Keratinocyte (primary cell): ENCODE measurements around the gene ZNF438. TPM values are rescaled to one million over a fixed set of nuclear protein-coding genes. Genes with fewer than 3 reads are reported as not detected.

Source experiments
- DNase-seq: peaks from one replicate; pipeline ENCODE4 v3.0.0-alpha.2; 2011; ENCODE audit warnings: low read depth, missing footprints, low spot score
- FAIRE-seq: peaks from 2 replicates; lab custom pipeline; 2011; peaks lifted over from hg19 to GRCh38; lab: Jason Lieb, UNC
- H2AFZ ChIP-seq: 2 replicates; pipeline ENCODE4 v1.6.0; 2012; ENCODE audit warnings: low read length, control low read depth, inconsistent platforms; ENCODE audit not compliant: control insufficient read depth
- H3K27ac ChIP-seq: 2 replicates; pipeline ENCODE4 v1.5.1; 2011; ENCODE audit warnings: low read length; ENCODE audit not compliant: control insufficient read depth, insufficient read depth
- H3K27me3 ChIP-seq: 3 replicates; pipeline ENCODE4 v1.6.0; 2011; ENCODE audit warnings: low read length; ENCODE audit not compliant: control insufficient read depth, insufficient read depth; ENCODE audit errors: extremely low read depth
- H3K36me3 ChIP-seq, 2 experiments: 2 replicates in 1 of 2; 3 replicates in 1 of 2; pipeline ENCODE4 v1.5.1; 2011; ENCODE audit warnings: low read length in 2 of 2, mild to moderate bottlenecking in 1 of 2; ENCODE audit not compliant: control insufficient read depth in 2 of 2, insufficient read depth in 2 of 2; ENCODE audit errors: extremely low read depth in 1 of 2
- H3K4me1 ChIP-seq: 3 replicates; pipeline ENCODE4 v1.5.1; 2011; ENCODE audit warnings: low read length; ENCODE audit not compliant: control insufficient read depth, insufficient read depth; ENCODE audit errors: extremely low read depth
- H3K4me2 ChIP-seq: 3 replicates; pipeline ENCODE4 v1.6.0; 2011; ENCODE audit warnings: low read depth, low read length; ENCODE audit not compliant: control insufficient read depth, insufficient read depth; ENCODE audit errors: extremely low read depth
- H3K4me3 ChIP-seq, 3 experiments: fragments of 200-600 bp in 1 of 3; sonication (generic) in 1 of 3; 2 replicates in 2 of 3; 3 replicates in 1 of 3; pipeline ENCODE4 v1.5.1; 2011 to 2016; ENCODE audit warnings: low read length in 3 of 3, mild to moderate bottlenecking in 3 of 3, control low read depth in 2 of 3, inconsistent platforms in 1 of 3, low read depth in 1 of 3, mixed read lengths in 1 of 3, mixed run types in 1 of 3, moderate library complexity in 1 of 3; ENCODE audit not compliant: control insufficient read depth in 2 of 3, insufficient read depth in 2 of 3; ENCODE audit errors: extremely low read depth in 1 of 3
- H3K79me2 ChIP-seq: 2 replicates; pipeline ENCODE4 v1.6.0; 2012; ENCODE audit warnings: low read length; ENCODE audit not compliant: control insufficient read depth, insufficient read depth
- H3K9ac ChIP-seq: 3 replicates; pipeline ENCODE4 v1.6.0; 2011; ENCODE audit warnings: low read length; ENCODE audit not compliant: control insufficient read depth, insufficient read depth; ENCODE audit errors: extremely low read depth
- H3K9me1 ChIP-seq: 3 replicates; pipeline ENCODE4 v1.6.0; 2011; ENCODE audit warnings: low read length; ENCODE audit not compliant: control insufficient read depth, insufficient read depth; ENCODE audit errors: extremely low read depth
- H3K9me3 ChIP-seq: 2 replicates; pipeline ENCODE4 v1.5.1; 2012; ENCODE audit warnings: low read depth, low read length; ENCODE audit not compliant: control insufficient read depth
- H4K20me1 ChIP-seq: 3 replicates; pipeline ENCODE4 v1.6.0; 2011; ENCODE audit warnings: low read length; ENCODE audit not compliant: control insufficient read depth, insufficient read depth; ENCODE audit errors: extremely low read depth
- EZH2 ChIP-seq: IDR thresholded peaks from one replicate; pipeline ENCODE4 v1.6.1; 2012; ENCODE audit warnings: inconsistent platforms, mild to moderate bottlenecking, low read length, moderate library complexity
- dilution Hi-C: fragments of 300-500 bp; cut with MboI; formaldehyde crosslinking; loops from one replicate; pipeline ENCODE4 v1.7.0; 2020; ENCODE audit warnings: low sequenced_read_pairs; ENCODE audit not compliant: extremely low pct_ligation_motif_present
- polyA plus RNA-seq, 5 experiments: library from polyadenylated mRNA; depleted of rRNA in 3 of 5; stranded (reverse) in 3 of 5; stranded (forward) in 1 of 5; unstranded in 1 of 5; fragments of >200 nt; gene quantifications; 1 replicate in 1 of 5; 2 replicates in 3 of 5; 3 replicates in 1 of 5; pipeline versions ENCODE4 v1.2.1 to v1.2.3, GENCODE V29; 2011 to 2012; ENCODE audit warnings: missing spikeins in 2 of 5, low read depth in 1 of 5, low replicate concordance in 1 of 5
- TF ChIP-seq, protein P1 (sequence below), 3 experiments: IDR thresholded peaks in 1 of 3; conservative IDR thresholded peaks in 1 of 3; optimal IDR thresholded peaks in 1 of 3; 2 replicates in 2 of 3; 3 replicates in 1 of 3; pipeline versions ENCODE3 to v1.5.1; 2011; ENCODE audit warnings: low read length in 3 of 3, mild to moderate bottlenecking in 3 of 3, moderate library complexity in 2 of 3, control low read depth in 1 of 3, inconsistent platforms in 1 of 3; ENCODE audit not compliant: insufficient read depth in 2 of 3; ENCODE audit errors: extremely low read depth in 1 of 3

ZNF438 gene
- polyA plus RNA-seq, 1 donor (not counting 4 experiments of a cell fraction or from before 2014, with no cell fraction given): 2.8 TPM

DNA sequence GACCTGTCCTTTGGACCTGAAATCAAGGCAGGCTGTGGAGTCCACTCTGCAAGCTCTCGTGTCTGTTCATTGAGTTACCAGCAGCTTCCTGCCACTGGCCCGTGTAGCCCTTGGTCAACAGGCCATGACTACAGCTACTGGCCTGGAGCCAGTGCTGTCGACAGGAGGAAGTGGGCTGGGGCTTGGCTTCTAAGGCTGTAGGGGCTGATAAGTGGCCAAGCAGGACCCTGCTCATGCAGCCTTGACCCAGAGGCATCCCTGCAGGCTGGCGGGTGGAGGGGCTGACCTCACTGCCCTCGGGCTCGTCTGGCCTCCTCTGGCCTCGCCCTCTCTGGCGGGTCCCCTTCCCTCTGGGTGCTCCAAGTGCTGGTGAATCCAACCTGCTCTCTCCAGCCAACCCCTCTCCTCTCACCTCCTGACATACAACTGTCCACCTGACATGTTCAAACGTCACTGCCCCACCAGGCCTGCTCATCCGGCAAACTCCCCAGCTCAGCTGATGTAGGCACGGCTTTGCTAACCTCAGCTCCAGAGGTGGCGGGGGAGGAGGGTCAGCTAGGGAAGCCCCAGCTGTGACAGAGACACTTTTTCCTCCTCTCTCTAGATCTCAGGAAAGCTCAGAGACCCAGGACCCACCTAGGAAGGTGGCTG is 213.5 kb downstream of the ZNF438 start:
- H3K4me2 ChIP-seq: no peak overlapping the region
- H3K9me3 ChIP-seq: no peaks in the 10 kb centered on the region
- peaks cover 4% of the 10 kb centered on the region for H3K4me1 ChIP-seq
- H3K36me3 ChIP-seq: no peaks in the 10 kb centered on the region
- H3K9me1 ChIP-seq: no peaks in the 10 kb centered on the region
- FAIRE-seq (no peak), DNase-seq (no peak)
- TF ChIP-seq EZH2: no peak
- TF ChIP-seq, protein P1, sequence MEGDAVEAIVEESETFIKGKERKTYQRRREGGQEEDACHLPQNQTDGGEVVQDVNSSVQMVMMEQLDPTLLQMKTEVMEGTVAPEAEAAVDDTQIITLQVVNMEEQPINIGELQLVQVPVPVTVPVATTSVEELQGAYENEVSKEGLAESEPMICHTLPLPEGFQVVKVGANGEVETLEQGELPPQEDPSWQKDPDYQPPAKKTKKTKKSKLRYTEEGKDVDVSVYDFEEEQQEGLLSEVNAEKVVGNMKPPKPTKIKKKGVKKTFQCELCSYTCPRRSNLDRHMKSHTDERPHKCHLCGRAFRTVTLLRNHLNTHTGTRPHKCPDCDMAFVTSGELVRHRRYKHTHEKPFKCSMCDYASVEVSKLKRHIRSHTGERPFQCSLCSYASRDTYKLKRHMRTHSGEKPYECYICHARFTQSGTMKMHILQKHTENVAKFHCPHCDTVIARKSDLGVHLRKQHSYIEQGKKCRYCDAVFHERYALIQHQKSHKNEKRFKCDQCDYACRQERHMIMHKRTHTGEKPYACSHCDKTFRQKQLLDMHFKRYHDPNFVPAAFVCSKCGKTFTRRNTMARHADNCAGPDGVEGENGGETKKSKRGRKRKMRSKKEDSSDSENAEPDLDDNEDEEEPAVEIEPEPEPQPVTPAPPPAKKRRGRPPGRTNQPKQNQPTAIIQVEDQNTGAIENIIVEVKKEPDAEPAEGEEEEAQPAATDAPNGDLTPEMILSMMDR (optimal IDR thresholded peaks at IDR 0.05 in 1 of 3, IDR thresholded peaks at IDR 0.05 in 1 of 3, conservative IDR thresholded peaks at IDR 0.05 in 1 of 3; ENCODE audit: extremely low read depth in 1 of 3, insufficient read depth in 2 of 3, low read length in 3 of 3): no peak
- no peaks in the 10 kb centered on the region for H4K20me1 ChIP-seq
- no peaks in the 10 kb centered on the region for H3K79me2 ChIP-seq
- H3K27me3 ChIP-seq: peaks cover 28% of the 10 kb centered on the region
- H3K4me3 ChIP-seq: no peak overlapping the region
- H2AFZ ChIP-seq: no peak overlapping the region
- H3K27ac ChIP-seq: no peak overlapping the region
- H3K9ac ChIP-seq: no peak overlapping the region
- dilution Hi-C loops: no loop called here

DNA sequence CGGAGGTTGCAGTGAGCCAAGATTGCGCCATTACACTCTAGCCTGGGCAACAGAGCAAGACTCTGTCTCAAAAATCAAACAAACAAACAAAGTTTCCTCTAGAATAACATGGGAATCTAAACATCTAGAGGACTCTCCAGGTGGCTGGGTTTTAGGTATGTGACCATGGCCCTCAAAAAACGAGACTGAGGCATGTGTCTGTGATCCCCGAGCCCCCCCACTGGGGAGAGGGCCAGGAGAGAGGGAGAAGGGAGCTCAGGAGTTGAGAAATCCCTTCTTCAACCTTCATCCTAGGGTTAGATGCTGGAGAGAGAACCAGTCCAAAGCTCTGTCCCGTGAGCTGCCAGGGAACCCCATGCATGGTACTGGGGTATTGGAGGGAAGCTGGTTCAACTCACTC is 214.1 kb downstream of the ZNF438 start:
- H3K27ac ChIP-seq: no peak overlapping the region
- peaks cover 4% of the 10 kb centered on the region for H3K4me1 ChIP-seq
- no peak overlapping the region for H3K9ac ChIP-seq
- no peak overlapping the region for H3K4me3 ChIP-seq
- FAIRE-seq (no peak), DNase-seq (no peak)
- no peak overlapping the region for H2AFZ ChIP-seq
- H4K20me1 ChIP-seq: no peaks in the 10 kb centered on the region
- dilution Hi-C loops: no loop called here
- TF ChIP-seq, protein P1 (optimal IDR thresholded peaks at IDR 0.05 in 1 of 3, IDR thresholded peaks at IDR 0.05 in 1 of 3, conservative IDR thresholded peaks at IDR 0.05 in 1 of 3; ENCODE audit: extremely low read depth in 1 of 3, insufficient read depth in 2 of 3, low read length in 3 of 3): no peak
- no peak for TF ChIP-seq EZH2
- no peak overlapping the region for H3K4me2 ChIP-seq
- H3K9me1 ChIP-seq: no peaks in the 10 kb centered on the region
- H3K27me3 ChIP-seq: peaks cover 28% of the 10 kb centered on the region
- H3K79me2 ChIP-seq: no peaks in the 10 kb centered on the region
- H3K9me3 ChIP-seq: no peaks in the 10 kb centered on the region
- H3K36me3 ChIP-seq: no peaks in the 10 kb centered on the region
